Germinal center (tissue), 1 donor: ENCODE data around the gene CCDC91.

Experiments used
- DNase-seq: peaks from one replicate; pipeline ENCODE4 v3.0.0; 2012; ENCODE audit warnings: mixed read lengths, low spot score

Gene CCDC91

DNA sequence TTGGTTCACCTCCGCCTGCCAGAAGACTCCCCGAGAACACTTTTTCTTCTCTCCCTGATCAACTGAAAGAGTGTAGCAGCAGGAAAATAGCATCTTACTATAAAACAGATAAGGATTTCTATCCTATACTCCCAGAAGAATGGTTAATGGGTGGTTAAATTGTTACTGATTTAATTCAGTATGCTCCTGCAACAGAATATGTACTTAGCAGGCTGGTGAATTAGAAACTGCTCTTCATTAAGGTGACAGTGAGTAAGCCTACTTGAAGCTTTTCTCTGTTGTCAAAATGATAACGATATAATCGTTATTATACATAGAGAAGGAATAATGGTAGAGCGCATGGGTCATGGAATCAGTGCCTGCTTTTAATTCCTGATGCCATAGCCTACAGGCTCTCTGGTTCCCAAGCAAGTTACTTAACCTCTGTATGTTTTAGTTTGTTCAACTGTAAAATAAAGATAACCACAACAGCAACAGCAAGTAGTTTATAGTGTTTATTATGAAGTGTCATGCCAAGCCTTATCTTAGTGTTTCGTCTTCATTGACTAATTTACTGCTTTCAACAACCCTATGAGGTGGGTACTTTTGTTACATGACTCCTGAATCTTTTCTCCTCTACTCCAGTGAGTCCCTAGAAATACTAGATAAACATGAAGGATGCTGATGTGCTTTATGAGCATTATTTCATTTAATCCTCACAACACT lies 392.6 kb downstream of the CCDC91 start:
- DNase-seq: no peak

DNA sequence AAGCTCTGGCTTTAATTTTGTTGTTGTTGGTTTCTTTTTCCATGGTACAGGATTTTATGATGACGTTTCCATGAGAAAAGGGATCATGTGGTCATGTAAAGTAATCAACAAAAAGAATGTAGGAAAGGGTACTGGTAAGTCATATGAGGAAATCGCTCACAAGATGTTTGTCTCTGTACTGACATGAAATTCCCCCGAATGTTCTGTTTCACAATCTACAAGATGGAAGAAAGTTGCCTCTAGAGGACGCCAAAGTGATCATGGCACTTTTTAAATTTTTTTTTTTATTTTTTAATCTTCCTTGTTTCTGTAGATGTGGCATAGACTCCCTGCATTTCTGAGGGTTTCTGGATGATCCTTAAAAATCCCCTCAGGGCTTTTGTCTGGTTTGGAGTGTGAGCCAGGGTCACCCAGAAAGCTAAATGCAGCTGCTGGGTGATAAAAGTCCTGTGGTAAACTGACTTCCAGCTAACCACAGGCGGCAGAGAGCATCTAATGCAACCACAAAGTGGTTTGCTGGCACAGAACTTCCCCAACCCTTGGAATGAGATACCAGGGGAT lies 393.5 kb downstream of the CCDC91 start:
- DNase-seq: no peak

DNA sequence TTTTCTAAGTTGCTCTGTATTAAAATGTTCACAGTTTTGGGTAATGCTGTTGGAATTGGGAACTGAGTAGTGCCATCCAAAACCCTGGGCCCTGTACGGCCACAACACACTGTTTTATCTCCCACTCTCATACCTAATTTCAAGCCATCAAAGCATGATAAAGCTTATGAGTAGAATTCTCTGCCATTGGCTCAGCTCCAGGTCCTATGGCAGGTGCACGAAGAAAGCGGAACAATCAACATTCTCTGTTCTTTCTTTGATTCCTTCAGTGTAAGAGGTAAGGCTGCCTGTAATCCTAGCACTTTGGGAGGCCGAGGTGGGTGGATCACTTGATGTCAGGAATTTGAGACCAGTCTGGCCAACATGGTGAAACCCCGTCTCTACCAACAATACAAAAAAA lies 394.9 kb downstream of the CCDC91 start:
- DNase-seq: no peak

DNA sequence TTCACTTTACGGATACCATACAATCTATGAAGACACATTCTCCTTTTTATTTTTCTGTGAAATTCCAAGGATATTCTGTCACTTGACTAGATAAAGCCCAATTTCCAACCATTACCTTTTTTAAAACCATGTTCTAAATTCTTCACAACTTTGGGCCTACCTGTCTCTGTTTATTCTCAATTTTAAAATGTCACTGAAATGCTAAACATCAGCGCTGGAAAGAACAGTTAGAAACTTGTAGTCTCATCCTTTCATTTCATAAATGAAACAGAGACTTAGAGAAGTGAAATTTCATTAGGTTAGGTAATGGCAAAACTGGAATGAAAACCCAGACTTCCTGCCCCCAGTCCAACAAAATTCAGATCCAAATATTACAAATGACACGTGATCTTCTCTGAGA lies 396.2 kb downstream of the CCDC91 start:
- DNase-seq: no peak

DNA sequence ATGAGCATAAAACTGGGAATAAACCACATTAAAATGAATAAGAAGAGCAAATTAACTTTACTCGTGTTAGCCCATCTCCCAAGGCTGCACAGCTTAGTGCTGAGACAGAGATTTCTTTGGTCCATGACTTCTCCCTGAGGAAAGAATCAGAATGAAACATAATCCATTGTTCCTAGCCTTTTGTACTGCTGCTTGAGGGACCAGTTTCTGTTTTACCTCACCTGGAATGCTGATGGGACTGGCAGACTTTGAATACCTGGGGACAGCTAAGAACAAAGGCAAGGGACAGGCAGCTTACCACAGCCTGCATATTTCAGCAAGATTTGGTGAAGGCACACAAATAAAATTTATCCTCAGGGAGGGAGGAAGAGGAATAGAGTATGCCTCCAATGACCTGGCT lies 401.6 kb downstream of the CCDC91 start:
- DNase-seq: no peak
